ENCODE measurements around the gene MAP4.
"Not testable (repeated sequence)": the region's sequence is repeated elsewhere in the genome, so short reads cannot be mapped to it uniquely, and the experiment has no call there.

The MAP4 gene

DNA sequence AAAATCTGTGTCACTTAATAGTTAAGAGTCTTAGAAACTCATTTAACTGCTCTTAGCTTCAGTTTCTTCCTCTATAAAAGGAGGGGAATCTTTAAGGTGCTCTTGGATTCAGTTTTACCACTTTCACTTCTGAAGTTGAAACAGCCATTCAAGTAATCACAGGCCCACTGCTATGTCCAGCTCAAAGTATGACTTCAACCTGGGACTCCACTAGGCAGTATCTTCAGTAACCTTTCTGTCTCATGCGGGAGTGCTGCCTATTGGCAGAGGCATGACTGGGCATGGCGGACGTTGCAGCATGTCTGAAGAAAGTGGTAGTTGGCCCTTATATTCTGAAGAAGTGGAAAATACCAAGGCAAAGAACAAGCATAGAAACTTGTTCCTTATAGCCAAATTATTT lies 121.0 kb downstream of the MAP4 start:
- DNase-seq (ENCODE audit: low read depth) = no peak

DNA sequence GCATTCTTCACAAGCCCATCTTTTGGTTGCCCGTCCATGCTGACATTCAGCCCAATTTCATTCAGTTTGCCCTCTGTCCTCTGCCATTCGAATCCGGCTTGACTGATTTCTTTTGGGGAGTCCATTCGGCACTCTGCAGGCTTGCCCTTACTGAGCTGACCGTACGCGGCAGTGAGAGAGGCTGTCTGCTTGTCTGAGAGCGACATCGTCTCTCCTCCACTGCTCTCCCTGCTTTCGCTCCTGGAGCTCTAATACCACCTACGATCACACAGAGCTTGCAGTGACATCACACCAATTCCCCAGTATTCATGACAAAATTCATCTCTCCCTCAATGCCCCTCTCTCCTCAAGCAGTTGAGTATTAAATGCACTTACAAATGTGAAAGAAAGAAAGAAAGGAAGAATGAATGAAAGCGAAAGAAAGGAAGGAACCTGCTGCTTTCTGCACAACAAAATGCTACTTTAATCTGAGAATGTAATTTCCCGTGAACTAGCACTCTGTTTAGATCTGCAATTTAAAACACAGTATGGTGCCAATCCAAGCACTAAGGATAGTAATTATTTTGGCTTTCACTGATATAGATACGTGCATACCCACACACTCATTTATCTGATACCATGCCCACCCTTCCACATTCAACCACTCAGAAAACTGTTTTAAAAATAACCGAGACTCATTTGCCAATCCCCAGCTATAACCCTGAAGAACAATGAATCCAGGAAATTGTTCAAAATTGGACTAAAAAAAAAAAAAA lies 123.8 kb downstream of the MAP4 start:
- DNase-seq (ENCODE audit: low read depth) = no peak

GRCh38 chr3:47891613-47892005 lies 124.6 kb downstream of the MAP4 start:
- DNase-seq (ENCODE audit: low read depth) = no peak

- no peak for DNase-seq (ENCODE audit: low read depth)
Observed at GRCh38 chr3:47890828-47891612, 125.2 kb downstream of the MAP4 start.

DNA sequence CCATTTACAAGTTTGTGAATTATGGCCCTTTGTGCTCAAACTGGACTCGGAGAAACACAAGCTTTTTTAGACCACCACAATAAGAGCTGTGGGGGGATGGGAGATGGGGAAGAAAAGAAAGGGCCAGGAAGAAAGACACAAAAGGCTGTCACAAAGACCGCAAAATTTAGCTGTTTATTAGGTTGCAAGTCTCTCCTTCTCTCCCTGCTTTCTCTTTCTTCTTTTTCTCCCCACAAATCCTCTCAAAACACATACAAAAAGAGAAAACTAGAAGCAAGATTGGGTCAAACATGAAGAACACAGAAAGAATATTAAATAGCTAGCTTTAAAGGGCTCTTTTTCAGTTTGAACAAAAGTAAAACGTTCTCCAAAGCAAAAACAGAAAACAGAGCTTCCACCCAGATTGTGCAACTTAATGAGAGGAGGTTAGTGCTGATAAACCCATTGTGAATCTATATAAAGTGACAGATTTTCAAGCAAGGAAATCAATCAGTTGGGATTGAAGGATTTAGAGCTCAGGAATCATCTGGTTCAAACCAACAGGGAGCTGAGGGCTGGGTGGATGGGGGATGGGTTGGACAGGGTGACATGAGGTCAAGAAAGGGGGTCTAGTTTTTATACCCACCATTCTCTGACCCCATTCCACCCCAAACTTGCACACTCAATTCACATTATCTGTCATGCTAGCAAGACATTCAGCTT lies 125.9 kb downstream of the MAP4 start:
- no peak for DNase-seq (ENCODE audit: low read depth)

DNA sequence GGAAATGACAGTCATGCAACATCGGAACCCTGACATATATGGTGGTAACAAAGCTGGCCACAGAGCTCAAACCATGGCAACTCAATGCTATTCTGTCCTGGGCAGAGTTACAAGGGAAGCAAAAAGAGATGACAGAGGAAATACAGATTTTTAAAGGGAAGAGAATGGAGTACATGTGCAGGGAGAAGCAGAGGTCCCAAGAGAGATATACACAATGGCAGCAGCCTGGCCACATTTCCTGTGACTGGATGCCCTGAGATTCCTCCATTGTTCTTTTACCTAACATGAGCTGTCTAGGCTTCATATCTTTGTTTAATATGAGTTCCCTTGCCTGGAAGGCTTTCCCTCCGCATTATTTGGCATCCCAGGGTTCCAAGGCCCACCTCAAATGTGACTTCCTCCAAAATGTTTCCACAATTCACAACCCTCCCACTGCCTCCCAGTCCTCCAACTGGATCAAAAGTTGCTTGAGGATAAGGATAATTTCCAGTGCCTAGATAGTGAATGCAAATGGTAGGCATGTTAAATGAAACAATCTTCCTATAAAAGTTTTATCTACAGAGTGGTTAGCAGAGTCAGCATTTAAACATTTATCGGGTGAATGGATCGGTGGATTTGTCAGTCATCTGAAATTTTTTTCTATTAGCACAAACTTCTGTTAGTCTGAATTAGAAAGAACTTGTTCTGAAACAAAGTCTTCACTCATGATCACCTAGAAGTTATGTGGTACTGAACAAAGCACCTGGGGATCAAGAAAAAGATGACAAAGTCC lies 127.0 kb downstream of the MAP4 start:
- no peak for DNase-seq (ENCODE audit: low read depth)

DNA sequence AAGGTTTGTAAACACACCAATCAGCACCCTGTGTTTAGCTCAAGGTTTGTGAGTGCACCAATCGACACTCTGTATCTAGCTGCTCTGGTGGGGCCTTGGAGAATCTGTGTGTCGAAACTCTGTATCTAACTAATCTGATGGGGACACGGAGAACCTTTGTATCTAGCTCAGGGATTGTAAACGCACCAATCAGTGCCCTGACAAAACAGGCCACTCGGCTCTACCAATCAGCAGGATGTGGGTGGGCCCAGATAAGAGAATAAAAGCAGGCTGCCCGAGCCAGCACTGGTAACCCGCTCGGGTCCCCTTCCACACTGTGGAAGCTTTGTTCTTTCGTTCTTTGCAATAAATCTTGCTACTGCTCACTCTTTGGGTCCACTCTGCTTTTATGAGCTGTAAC lies 128.2 kb downstream of the MAP4 start:
- not testable (repeated sequence) for DNase-seq (ENCODE audit: low read depth)

DNA sequence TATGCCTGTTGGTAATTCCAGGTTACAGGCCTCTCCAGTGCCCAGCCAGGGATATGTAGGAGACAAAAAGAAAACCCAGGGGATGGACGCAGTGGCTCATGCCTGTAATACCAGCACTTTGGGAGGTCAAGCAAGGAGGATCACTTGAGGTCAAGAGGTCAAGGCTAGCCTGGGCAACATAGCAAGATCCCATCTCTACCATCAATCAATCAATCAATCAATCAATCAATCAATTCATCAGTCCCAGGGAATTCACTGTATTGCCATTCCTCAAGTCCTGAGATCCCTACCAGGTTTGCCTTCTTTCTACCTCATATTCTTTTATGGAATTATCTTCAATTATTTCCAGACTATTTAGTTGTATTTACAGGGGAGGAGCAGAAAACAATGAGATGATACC lies 131.0 kb downstream of the MAP4 start:
- no peak for DNase-seq (ENCODE audit: low read depth)

- DNase-seq (ENCODE audit: low read depth) = no peak
Observed at GRCh38 chr3:47884603-47885002, 131.6 kb downstream of the MAP4 start.

GRCh38 chr3:47882338-47882737 lies 133.9 kb downstream of the MAP4 start:
- no peak for DNase-seq (ENCODE audit: low read depth)

GRCh38 chr3:47877719-47878118 lies 138.5 kb downstream of the MAP4 start:
- no peak for DNase-seq (ENCODE audit: low read depth)

DNA sequence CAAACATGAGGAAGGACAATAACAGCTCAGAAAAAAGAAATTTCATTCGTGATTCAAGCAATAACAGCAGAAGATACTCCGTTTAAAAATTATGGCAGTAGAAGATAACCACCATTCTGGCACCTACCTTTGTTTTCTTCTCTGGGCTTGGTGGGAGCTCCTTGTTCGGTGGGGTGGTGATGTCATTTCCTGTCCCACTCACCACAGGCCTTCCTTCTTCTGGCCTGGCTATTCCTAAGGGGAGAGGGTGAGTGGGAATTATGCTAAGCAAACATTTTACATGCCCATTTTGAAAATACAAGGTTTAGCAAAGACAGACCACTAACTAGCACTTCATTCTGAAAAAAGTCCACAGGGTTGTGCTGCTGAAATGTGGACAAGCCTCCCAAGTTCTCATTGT lies 138.9 kb downstream of the MAP4 start:
- DNase-seq (ENCODE audit: low read depth) = no peak

GRCh38 chr3:47874913-47875312 lies 141.3 kb downstream of the MAP4 start:
- no peak for DNase-seq (ENCODE audit: low read depth)

- no peak for DNase-seq (ENCODE audit: low read depth)
Observed at GRCh38 chr3:47874438-47874837, 141.8 kb downstream of the MAP4 start.

- no peak for DNase-seq (ENCODE audit: low read depth)
Observed at GRCh38 chr3:47872916-47873315, 143.3 kb downstream of the MAP4 start.

- DNase-seq (ENCODE audit: low read depth) = no peak
Observed at GRCh38 chr3:47871389-47871788, 144.8 kb downstream of the MAP4 start.

DNA sequence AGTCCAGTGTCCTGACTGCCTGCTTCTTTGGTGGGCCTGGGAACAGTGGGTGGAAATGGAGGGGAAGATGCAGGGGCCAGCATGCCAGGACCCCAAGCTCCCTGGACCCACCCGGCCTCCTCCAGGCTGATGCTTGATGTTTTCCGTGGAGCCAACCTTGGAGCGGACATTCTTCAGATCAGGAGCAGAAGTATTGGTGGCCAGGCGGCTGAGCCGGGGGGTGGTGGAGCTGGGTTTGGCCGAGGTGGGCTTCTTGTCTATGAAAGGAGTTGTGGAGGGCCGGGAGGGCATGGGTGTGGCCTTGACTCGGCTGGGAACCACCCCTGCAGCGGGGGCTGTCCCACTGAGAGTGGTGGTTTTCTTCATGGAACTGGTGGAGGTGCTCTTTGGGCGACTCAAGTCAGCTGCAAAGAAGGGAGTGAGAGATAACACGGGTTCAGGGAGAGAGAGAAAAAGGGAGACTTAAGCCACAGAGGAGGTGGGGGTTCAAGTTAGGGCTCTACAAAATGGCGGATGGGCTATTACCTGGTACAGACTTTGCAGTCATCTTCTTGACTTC lies 145.4 kb downstream of the MAP4 start:
- DNase-seq (ENCODE audit: low read depth) = no peak

DNA sequence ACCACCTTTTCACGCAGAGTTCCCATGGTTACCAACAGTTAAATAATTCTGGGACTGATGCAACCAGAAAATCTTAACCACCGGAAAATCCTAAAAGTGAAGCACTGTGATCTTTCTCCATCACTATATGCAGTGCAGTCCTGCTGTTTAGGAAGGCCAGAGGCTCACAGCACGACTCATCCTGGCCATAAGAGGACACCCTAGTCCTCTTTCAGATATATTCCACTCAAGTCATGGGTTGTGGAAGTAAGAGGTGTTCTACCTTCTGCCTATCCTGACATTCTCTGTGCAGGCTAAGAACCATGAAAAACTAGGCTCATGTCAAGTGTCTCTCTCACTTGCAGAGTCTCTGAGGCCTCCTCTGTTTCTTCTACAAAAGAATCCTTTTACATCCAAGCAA lies 146.1 kb downstream of the MAP4 start:
- no peak for DNase-seq (ENCODE audit: low read depth)

DNA sequence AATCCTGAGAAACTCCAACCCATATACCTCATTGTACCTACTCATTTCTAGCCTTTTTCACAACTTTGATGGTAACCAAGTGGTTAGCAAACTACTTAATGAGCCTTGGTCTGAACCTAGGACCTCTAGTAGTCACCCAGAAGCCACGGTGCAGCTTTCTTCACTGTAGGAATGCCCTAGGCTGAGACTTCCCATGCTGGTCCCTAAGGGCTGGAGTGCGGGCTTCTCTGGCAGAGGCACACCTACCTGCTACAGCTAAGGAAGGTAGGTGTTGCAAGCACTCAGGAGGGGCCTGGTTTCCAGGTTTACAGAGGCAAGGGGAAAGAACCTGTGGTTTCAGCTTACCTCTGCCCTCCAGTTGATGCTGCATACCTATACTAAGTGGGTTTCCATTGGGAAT lies 147.9 kb downstream of the MAP4 start:
- no peak for DNase-seq (ENCODE audit: low read depth)

DNA sequence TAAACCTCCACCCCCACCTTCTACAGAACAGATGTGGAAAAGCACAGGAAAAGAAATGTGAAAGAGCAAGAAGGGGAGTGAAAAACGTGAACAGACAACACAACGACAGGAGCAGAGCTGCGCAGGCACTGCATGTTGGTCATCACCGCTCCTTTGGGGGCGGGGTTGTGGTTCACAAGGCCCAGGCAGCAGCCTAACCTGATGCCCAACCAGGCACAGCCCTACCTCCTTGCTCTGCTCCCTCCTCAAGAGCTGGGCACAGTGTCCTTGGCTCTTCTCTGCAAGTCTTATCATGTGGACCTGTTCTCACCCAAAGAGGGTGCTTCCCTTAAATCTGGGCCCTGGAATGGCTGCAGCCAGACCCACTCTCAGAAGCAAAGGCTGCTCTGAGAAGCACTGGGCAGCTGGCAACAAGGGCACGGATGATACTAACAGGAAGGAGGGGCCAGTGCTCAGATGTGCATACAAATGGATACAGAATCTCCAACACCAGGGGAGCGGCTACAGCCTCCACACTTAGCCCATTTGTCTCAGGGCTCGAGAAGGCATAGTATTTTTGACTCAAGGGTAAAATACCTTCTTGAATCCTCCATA lies 148.7 kb downstream of the MAP4 start:
- no peak for DNase-seq (ENCODE audit: low read depth)

GRCh38 chr3:47865192-47865591 lies 151.0 kb downstream of the MAP4 start:
- DNase-seq (ENCODE audit: low read depth) = no peak
